GM12873 (cell line): ENCODE results near the gene ANOS1.

Experiments used
- TF ChIP-seq, protein P1 (sequence below): IDR thresholded peaks from 2 replicates; pipeline ENCODE4 v1.5.1; 2012; ENCODE audit warnings: low read depth, mild to moderate bottlenecking, moderate library complexity, low read length, control low read depth; ENCODE audit not compliant: insufficient read depth; ENCODE audit errors: missing control alignments

ANOS1 gene

GRCh38 chrX:8743126-8743732 is 11.3 kb upstream of the ANOS1 start:
- TF ChIP-seq, protein P1, sequence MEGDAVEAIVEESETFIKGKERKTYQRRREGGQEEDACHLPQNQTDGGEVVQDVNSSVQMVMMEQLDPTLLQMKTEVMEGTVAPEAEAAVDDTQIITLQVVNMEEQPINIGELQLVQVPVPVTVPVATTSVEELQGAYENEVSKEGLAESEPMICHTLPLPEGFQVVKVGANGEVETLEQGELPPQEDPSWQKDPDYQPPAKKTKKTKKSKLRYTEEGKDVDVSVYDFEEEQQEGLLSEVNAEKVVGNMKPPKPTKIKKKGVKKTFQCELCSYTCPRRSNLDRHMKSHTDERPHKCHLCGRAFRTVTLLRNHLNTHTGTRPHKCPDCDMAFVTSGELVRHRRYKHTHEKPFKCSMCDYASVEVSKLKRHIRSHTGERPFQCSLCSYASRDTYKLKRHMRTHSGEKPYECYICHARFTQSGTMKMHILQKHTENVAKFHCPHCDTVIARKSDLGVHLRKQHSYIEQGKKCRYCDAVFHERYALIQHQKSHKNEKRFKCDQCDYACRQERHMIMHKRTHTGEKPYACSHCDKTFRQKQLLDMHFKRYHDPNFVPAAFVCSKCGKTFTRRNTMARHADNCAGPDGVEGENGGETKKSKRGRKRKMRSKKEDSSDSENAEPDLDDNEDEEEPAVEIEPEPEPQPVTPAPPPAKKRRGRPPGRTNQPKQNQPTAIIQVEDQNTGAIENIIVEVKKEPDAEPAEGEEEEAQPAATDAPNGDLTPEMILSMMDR, result peak; percentile 85

GRCh38 chrX:8741981-8742380 is 10.0 kb upstream of the ANOS1 start:
- TF ChIP-seq, protein P1, result no peak

- TF ChIP-seq, protein P1, result peak; percentile 64
These were observed 6.8 kb upstream of the ANOS1 start for GRCh38 chrX:8738588-8739189.

DNA sequence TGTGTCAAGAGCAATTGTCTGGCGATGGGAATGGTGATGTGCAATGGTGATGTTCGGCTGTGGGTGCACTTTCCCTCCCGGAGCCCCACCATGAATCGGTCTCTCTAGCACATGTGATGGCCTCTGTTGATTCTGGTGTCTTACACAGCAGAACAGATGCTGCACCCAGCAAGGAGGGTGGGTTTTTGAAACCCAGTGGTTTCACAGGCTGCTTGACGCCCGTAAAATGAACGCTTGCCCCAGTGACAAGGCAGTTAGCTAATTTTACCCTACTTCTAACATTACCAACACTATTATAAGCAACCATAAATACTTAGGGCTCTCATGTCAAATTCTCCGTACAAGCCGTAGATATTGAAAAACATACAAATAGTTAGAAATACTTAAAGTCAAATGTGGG is 5.9 kb upstream of the ANOS1 start:
- TF ChIP-seq, protein P1, result no peak

- TF ChIP-seq, protein P1, result no peak
These were observed 952 bp downstream of the ANOS1 start for GRCh38 chrX:8730812-8731558.

GRCh38 chrX:8729811-8730210 is 2.1 kb downstream of the ANOS1 start:
- TF ChIP-seq, protein P1, result no peak

GRCh38 chrX:8728932-8729535 is 2.9 kb downstream of the ANOS1 start:
- TF ChIP-seq, protein P1, result no peak
